Measurements from ENCODE around the gene STK16.
"Not testable (repeated sequence)": the region's sequence is repeated elsewhere in the genome, so short reads cannot be mapped to it uniquely, and the experiment has no call there.

STK16 gene

GRCh38 chr2:219246559-219246958 is 1.3 kb downstream of the STK16 start:
- DNase-seq, result no peak

- no peak for DNase-seq
These were observed 2.7 kb downstream of the STK16 start for GRCh38 chr2:219247678-219248642.

GRCh38 chr2:219248845-219249202 is 3.5 kb downstream of the STK16 start:
- no peak for DNase-seq

- peak; percentile 63 for DNase-seq
These were observed 4.1 kb downstream of the STK16 start for GRCh38 chr2:219249203-219249980.

- DNase-seq, result no peak
These were observed 4.9 kb downstream of the STK16 start for GRCh38 chr2:219250049-219250781.

- DNase-seq, result no peak
These were observed 6.4 kb downstream of the STK16 start for GRCh38 chr2:219251656-219252055.

GRCh38 chr2:219252084-219252483 is 6.8 kb downstream of the STK16 start:
- no peak for DNase-seq

- DNase-seq, result no peak
These were observed 7.3 kb downstream of the STK16 start for GRCh38 chr2:219252570-219252899.

GRCh38 chr2:219252900-219253752 is 7.8 kb downstream of the STK16 start, which contains the start of gene TUBA4B:
Gene TUBA4B, plus strand, starts transcription at chr2:219253243. Its CDS starts 165 bp downstream, at chr2:219253408.
- peak; percentile 65 for DNase-seq

GRCh38 chr2:219253753-219254589 is 8.7 kb downstream of the STK16 start, which contains the start of gene TUBA4A:
Gene TUBA4A, minus strand, starts transcription at chr2:219253918. Its CDS starts 60 bp downstream, at chr2:219253858.
- DNase-seq, result peak; percentile 63

GRCh38 chr2:219254590-219255201 is 9.4 kb downstream of the STK16 start:
- no peak for DNase-seq

GRCh38 chr2:219258942-219259341 is 13.7 kb downstream of the STK16 start:
- not testable (repeated sequence) for DNase-seq

GRCh38 chr2:219261024-219261855 is 16.0 kb downstream of the STK16 start:
- no peak for DNase-seq

GRCh38 chr2:219266232-219266631 is 21.0 kb downstream of the STK16 start:
- no peak for DNase-seq

GRCh38 chr2:219266886-219267285 is 21.6 kb downstream of the STK16 start:
- no peak for DNase-seq

GRCh38 chr2:219268294-219268693 is 23.0 kb downstream of the STK16 start:
- DNase-seq, result no peak

- DNase-seq, result no peak
These were observed 24.2 kb downstream of the STK16 start for GRCh38 chr2:219269362-219270054.

GRCh38 chr2:219270055-219270372 is 24.7 kb downstream of the STK16 start:
- no peak for DNase-seq

GRCh38 chr2:219271021-219271420 is 25.7 kb downstream of the STK16 start:
- DNase-seq, result no peak

All from right forelimb (tissue), 1 donor.